Panc1 (cell line): ENCODE data around the gene MYO7A.

Source experiments
- CTCF ChIP-seq: fragments of 450-650 bp; IDR thresholded peaks from 2 replicates; pipeline ENCODE4 v1.5.1; 2017; ENCODE audit warnings: mild to moderate bottlenecking
- POLR2AphosphoS5 ChIP-seq: IDR thresholded peaks from 2 replicates; pipeline ENCODE4 v1.6.1; 2012; ENCODE audit warnings: mild to moderate bottlenecking, low read depth, low read length, moderate library complexity
- REST ChIP-seq, 2 experiments: IDR thresholded peaks; 2 replicates each; pipeline ENCODE4 v1.6.1; 2011 to 2012; ENCODE audit warnings: low read depth in 2 of 2, control low read depth in 1 of 2, low read length in 1 of 2, mild to moderate bottlenecking in 1 of 2, moderate library complexity in 1 of 2; ENCODE audit not compliant: insufficient read depth in 1 of 2

GRCh38 chr11:77153276-77154185, 25.5 kb downstream of the MYO7A start:
- no peak for TF ChIP-seq POLR2AphosphoS5
- TF ChIP-seq CTCF: no peak
- TF ChIP-seq REST (IDR thresholded peaks at IDR 0.05; ENCODE audit: insufficient read depth in 1 of 2, low read depth in 2 of 2, low read length in 1 of 2): no peak
